Esophagus muscularis mucosa (tissue), 4 donors: ENCODE measurements around the gene TCERG1L. TPM values are rescaled to one million over a fixed set of nuclear protein-coding genes. Genes with fewer than 3 reads are reported as not detected.
"Not testable (repeated sequence)": the region's sequence is repeated elsewhere in the genome, so short reads cannot be mapped to it uniquely, and the experiment has no call there.

Experiments
- DNase-seq: peaks from one replicate; pipeline ENCODE4 v3.0.0-alpha.2; 2017; ENCODE audit errors: extremely low spot score
- H3K27ac ChIP-seq, 4 donors: fragments of 200-600 bp; sonication (generic); replicated peaks in 1 of 4; 1 replicate in 3 of 4; 2 replicates in 1 of 4; pipeline ENCODE4 v1.5.1; 2016 to 2019; ENCODE audit warnings: mild to moderate bottlenecking in 1 of 4
- H3K27me3 ChIP-seq, 4 donors: fragments of 200-600 bp; sonication (generic); one replicate each; pipeline versions ENCODE4 v1.5.1 to v1.6.0; 2016 to 2019
- H3K36me3 ChIP-seq, 4 donors: fragments of 200-600 bp; sonication (generic); one replicate each; pipeline ENCODE4 v1.5.1; 2016 to 2019
- H3K4me1 ChIP-seq, 4 donors: fragments of 200-600 bp; sonication (generic); one replicate each; pipeline ENCODE4 v1.5.1; 2016 to 2019
- H3K4me3 ChIP-seq, 4 donors: fragments of 200-600 bp; sonication (generic); 1 replicate in 2 of 4; 2 replicates in 2 of 4; pipeline ENCODE4 v1.5.1; 2016 to 2019; ENCODE audit warnings: mild to moderate bottlenecking in 4 of 4, moderate library complexity in 1 of 4
- H3K9me3 ChIP-seq, 4 donors: fragments of 200-600 bp; sonication (generic); 1 replicate in 3 of 4; 2 replicates in 1 of 4; pipeline ENCODE4 v1.5.1; 2016 to 2019
- EP300 ChIP-seq: sonication (generic); formaldehyde crosslinking; IDR thresholded peaks from one replicate; pipeline ENCODE4 v1.6.1; 2017; ENCODE audit warnings: antibody characterized with exemption
- POLR2A ChIP-seq: fragments of 450-650 bp; IDR thresholded peaks from one replicate; pipeline ENCODE4 v1.6.1; 2017; ENCODE audit warnings: antibody characterized with exemption, moderate library complexity, mild to moderate bottlenecking, low read depth
- POLR2AphosphoS5 ChIP-seq, 2 donors: sonication (generic); formaldehyde crosslinking; IDR thresholded peaks; one replicate each; pipeline ENCODE4 v1.6.1; 2017; ENCODE audit warnings: antibody characterized with exemption in 2 of 2
- WGBS: methylation state at CpG from one replicate; pipeline ENCODE4 v1.1.5; 2018; 5-methylcytosine and 5-hydroxymethylcytosine counted together
- intact Hi-C: fragments of 100-400 bp; cut with DNase I; formaldehyde crosslinking; loops from one replicate; pipeline ENCODE4 v1.15.1; 2023
- total RNA-seq, 4 donors: library from RNA; depleted of rRNA; stranded (reverse); fragments of >200 nt; gene quantifications; one replicate each; pipeline versions ENCODE4 v1.1.0 to v1.2.1, GENCODE V29; 2016
- TF ChIP-seq, protein P1 (sequence below), 3 experiments: fragments of 200-600 bp in 2 of 3; fragments of 450-650 bp in 1 of 3; sonication (generic) in 2 of 3; IDR thresholded peaks; one replicate each; pipeline ENCODE4 v1.5.1; 2017 to 2019; ENCODE audit warnings: antibody characterized with exemption in 3 of 3, mild to moderate bottlenecking in 2 of 3, moderate library complexity in 1 of 3

The TCERG1L gene
- total RNA-seq, 4 donors from 2014 or later: not detected

DNA sequence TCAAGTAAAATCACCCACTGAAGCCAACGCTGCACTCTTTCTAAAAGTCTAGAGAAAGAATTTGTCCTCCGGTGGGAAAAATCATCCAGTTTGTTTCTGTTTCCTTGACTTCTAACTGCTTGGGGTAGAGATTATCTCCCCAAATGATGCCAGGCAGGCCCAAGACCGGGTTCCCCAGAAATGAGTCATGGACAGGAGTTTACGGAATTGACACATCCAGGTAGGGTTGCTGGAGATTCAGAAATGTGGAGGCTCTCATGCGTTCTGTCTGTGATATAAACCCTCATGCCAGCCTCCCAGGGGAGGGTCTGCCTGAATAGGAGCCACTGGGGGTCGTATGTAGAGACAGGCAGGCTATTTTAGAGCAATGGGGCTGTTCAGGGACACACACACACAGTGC, 230.9 kb downstream of the TCERG1L start:
- H3K27ac ChIP-seq: no peak overlapping the region
- no peaks in the 10 kb centered on the region for H3K9me3 ChIP-seq
- DNase-seq: no peak
- H3K27me3 ChIP-seq: peaks cover 0 to 48% (median 0%) of the 10 kb centered on the region in 4 donors
- WGBS: 77% methylated on average over 6 of the region's 6 CpGs
- TF ChIP-seq POLR2AphosphoS5 (IDR thresholded peaks at IDR 0.05) (no peak), POLR2A (no peak), EP300 (no peak)
- TF ChIP-seq, protein P1, sequence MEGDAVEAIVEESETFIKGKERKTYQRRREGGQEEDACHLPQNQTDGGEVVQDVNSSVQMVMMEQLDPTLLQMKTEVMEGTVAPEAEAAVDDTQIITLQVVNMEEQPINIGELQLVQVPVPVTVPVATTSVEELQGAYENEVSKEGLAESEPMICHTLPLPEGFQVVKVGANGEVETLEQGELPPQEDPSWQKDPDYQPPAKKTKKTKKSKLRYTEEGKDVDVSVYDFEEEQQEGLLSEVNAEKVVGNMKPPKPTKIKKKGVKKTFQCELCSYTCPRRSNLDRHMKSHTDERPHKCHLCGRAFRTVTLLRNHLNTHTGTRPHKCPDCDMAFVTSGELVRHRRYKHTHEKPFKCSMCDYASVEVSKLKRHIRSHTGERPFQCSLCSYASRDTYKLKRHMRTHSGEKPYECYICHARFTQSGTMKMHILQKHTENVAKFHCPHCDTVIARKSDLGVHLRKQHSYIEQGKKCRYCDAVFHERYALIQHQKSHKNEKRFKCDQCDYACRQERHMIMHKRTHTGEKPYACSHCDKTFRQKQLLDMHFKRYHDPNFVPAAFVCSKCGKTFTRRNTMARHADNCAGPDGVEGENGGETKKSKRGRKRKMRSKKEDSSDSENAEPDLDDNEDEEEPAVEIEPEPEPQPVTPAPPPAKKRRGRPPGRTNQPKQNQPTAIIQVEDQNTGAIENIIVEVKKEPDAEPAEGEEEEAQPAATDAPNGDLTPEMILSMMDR (IDR thresholded peaks at IDR 0.05): no peak
- intact Hi-C loops: no loop called here
- no peaks in the 10 kb centered on the region for H3K4me1 ChIP-seq
- H3K36me3 ChIP-seq: no peaks in the 10 kb centered on the region
- H3K4me3 ChIP-seq: no peak overlapping the region

DNA sequence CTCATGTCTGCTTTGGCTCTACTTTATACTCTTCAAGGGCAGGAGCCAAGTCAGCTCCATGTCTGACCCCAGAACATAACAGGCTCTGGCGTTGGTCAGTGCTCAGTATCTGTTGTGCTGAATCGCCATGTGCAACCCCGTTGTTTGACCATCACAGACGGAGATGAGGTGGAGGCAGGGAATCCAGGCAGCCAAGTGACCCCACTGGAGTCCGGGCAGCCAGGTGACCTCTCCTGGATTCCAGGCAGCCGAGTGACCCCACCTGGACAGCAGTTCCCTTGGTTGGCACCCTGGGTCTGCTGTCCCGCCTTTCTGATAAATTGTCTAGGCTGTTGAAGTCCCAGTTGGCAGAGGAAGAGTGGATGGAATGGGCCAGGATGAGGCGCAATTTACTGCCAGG, 232.2 kb downstream of the TCERG1L start:
- H3K36me3 ChIP-seq: no peaks in the 10 kb centered on the region
- H3K27ac ChIP-seq: no peak overlapping the region
- TF ChIP-seq, protein P1 (IDR thresholded peaks at IDR 0.05): no peak
- TF ChIP-seq POLR2AphosphoS5 (IDR thresholded peaks at IDR 0.05) (no peak), POLR2A (no peak), EP300 (no peak)
- WGBS: 91% methylated on average over 8 of the region's 8 CpGs
- peaks cover 0 to 35% (median 0%) of the 10 kb centered on the region in 4 donors for H3K27me3 ChIP-seq
- no peaks in the 10 kb centered on the region for H3K9me3 ChIP-seq
- DNase-seq: no peak
- H3K4me1 ChIP-seq: no peaks in the 10 kb centered on the region
- intact Hi-C loops: no loop called here
- H3K4me3 ChIP-seq: no peak overlapping the region

DNA sequence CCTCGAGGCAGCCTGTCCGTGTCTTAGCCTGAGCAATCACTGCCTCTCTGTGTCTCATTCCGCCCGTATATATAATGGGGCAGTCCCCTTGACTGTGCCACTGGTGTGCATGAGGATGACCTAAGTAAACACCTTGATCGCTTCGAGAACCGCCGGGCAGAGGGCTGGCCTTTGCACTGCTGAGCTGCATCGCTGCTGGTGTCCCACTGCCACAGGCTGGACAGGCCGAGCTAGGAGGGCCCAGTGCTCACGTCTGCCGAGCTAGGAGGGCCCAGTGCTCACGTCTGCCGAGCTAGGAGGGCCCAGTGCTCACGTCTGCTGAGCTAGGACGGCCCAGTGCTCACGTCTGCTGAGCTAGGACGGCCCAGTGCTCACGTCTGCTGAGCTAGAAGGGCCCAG, 232.6 kb downstream of the TCERG1L start:
- H3K4me3 ChIP-seq, H3K4me1 ChIP-seq, H3K9me3 ChIP-seq, H3K27ac ChIP-seq, H3K36me3 ChIP-seq, intact Hi-C loops, DNase-seq: not testable (repeated sequence)
- 87% methylated on average over 10 of the region's 19 CpGs for WGBS
- H3K27me3 ChIP-seq: peaks cover 0 to 31% (median 0%) of the 10 kb centered on the region in 4 donors

DNA sequence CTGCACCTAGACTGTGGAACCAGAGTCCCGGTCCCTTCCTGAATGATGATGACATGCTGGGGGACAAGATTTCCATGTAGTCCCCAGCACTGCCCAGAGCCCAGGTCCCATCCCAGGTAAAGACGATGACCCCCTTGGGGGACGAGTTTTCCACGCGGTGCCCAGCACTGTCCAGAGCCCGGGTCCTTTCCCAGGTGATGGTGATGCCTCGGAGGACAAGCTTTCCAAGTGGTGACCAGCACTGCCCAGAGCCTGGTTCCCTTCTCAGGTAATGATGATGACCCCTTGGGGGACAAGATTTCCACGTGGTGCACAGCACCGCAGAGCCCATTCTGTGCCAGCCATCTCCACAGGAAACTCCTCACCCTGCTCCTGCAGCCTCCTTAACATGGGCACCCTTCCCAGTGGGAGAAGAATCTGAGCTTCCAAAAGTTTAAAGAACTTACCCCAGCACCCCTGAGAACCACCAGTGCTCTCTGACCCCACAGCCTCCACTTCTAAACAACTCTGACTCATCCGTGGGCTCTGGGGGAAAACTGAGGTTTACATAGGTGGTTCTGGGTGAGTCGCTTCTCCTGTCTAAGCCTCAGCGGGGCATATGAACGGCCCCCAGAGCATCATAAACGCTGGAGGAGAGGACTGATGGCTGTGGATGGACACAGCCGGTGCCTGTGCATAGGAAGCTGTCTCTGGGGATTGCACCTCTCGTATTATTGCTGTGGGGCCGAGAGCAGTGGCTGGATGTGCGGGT, 233.2 kb downstream of the TCERG1L start:
- TF ChIP-seq, protein P1 (IDR thresholded peaks at IDR 0.05): no peak
- TF ChIP-seq POLR2AphosphoS5 (IDR thresholded peaks at IDR 0.05) (no peak), POLR2A (no peak), EP300 (no peak)
- Histone ChIP-seq H3K9me3 (no peaks in the 10 kb centered on the region), H3K27ac (no peak overlapping the region), H3K4me3 (no peak overlapping the region), H3K27me3 (peaks cover 0 to 25% (median 0%) of the 10 kb centered on the region in 4 donors), H3K36me3 (no peaks in the 10 kb centered on the region), H3K4me1 (no peaks in the 10 kb centered on the region)
- intact Hi-C loops: no loop called here
- WGBS: 84% methylated on average over 18 of the region's 18 CpGs
- DNase-seq: no peak

DNA sequence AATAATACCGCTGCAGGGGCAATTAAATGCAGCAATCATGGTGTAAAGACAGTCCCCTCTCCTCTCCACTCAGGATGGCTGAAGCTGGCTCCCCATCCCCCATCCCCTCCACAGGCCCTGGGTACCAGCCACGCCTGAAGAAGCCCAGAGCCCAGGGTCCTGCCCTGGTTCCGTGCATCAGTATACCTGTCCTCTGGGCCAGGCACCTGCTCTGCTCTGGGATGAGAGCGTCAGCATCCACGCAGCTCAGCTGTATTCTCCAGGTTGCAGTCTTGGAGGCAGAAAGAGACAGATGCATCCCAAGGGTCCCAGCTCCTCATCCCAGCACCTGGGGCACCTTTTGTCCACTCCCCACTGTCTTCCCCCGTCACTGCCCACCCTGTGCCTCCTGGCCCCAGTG, 233.8 kb downstream of the TCERG1L start:
- 93% methylated on average over 4 of the region's 6 CpGs for WGBS
- TF ChIP-seq POLR2AphosphoS5 (IDR thresholded peaks at IDR 0.05) (no peak), POLR2A (no peak), EP300 (no peak)
- TF ChIP-seq, protein P1 (IDR thresholded peaks at IDR 0.05): no peak
- DNase-seq: no peak

More for the DNA sequence above, 233.8 kb downstream of the TCERG1L start:
- Histone ChIP-seq H3K4me1 (no peaks in the 10 kb centered on the region), H3K4me3 (no peak overlapping the region), H3K27me3 (peaks cover 0 to 20% (median 0%) of the 10 kb centered on the region in 4 donors), H3K27ac (no peak overlapping the region), H3K9me3 (no peaks in the 10 kb centered on the region), H3K36me3 (no peaks in the 10 kb centered on the region)
- intact Hi-C loops: no loop called here
